Smooth muscle cell (in vitro differentiated cells): ENCODE results near the gene INVS. TPM values are rescaled to one million over a fixed set of nuclear protein-coding genes. Genes with fewer than 3 reads are reported as not detected.

Experiments
- DNase-seq: peaks from one replicate; lab custom pipeline; 2025; ENCODE audit not compliant: unreplicated experiment; lab: John Stamatoyannopoulos, UW
- H2AFZ ChIP-seq: fragments of 200-600 bp; sonication (generic); 2 replicates; pipeline ENCODE4 v1.6.0; 2016; ENCODE audit warnings: antibody characterized with exemption, low read depth, mild to moderate bottlenecking
- H3F3A ChIP-seq: fragments of 200-600 bp; sonication (generic); 2 replicates; pipeline ENCODE4 v1.6.0; 2017; ENCODE audit warnings: antibody characterized with exemption, low read depth
- H3K27ac ChIP-seq: fragments of 200-600 bp; sonication (generic); 2 replicates; pipeline ENCODE4 v1.5.1; 2016; ENCODE audit warnings: low read depth, mild to moderate bottlenecking
- H3K27me3 ChIP-seq: fragments of 200-600 bp; sonication (generic); 2 replicates; pipeline ENCODE4 v1.6.1; 2016; ENCODE audit warnings: low read depth, mild to moderate bottlenecking
- H3K36me3 ChIP-seq: fragments of 200-600 bp; sonication (generic); 2 replicates; pipeline ENCODE4 v1.5.1; 2016; ENCODE audit warnings: low read depth
- H3K4me1 ChIP-seq: fragments of 200-600 bp; sonication (generic); 2 replicates; pipeline ENCODE4 v1.5.1; 2016; ENCODE audit warnings: low read depth
- H3K4me2 ChIP-seq: fragments of 200-600 bp; sonication (generic); 2 replicates; pipeline ENCODE4 v1.6.0; 2016; ENCODE audit warnings: mild to moderate bottlenecking
- H3K4me3 ChIP-seq: fragments of 200-600 bp; sonication (generic); 2 replicates; pipeline ENCODE4 v1.5.1; 2016; ENCODE audit warnings: mild to moderate bottlenecking
- H3K79me2 ChIP-seq: fragments of 200-600 bp; sonication (generic); 2 replicates; pipeline ENCODE4 v1.6.0; 2016; ENCODE audit warnings: low read depth, mild to moderate bottlenecking
- H3K9ac ChIP-seq: fragments of 200-600 bp; sonication (generic); 2 replicates; pipeline ENCODE4 v1.6.0; 2016; ENCODE audit warnings: low read depth
- H3K9me3 ChIP-seq: fragments of 200-600 bp; sonication (generic); replicated peaks from 2 replicates; pipeline ENCODE4 v1.5.1; 2016; ENCODE audit warnings: low read depth
- H4K20me1 ChIP-seq: fragments of 200-600 bp; sonication (generic); 2 replicates; pipeline ENCODE4 v1.6.0; 2016; ENCODE audit warnings: low read depth
- CTCF ChIP-seq: fragments of 200-600 bp; sonication (generic); IDR thresholded peaks from 2 replicates; pipeline ENCODE4 v1.5.1; 2017; ENCODE audit warnings: borderline replicate concordance, mild to moderate bottlenecking, antibody characterized with exemption; ENCODE audit not compliant: insufficient read depth, poor library complexity, severe bottlenecking
- WGBS: methylation state at CpG from one replicate; pipeline ENCODE4 v1.1.7; 2016; ENCODE audit warnings: low lambda C conversion rate; 5-methylcytosine and 5-hydroxymethylcytosine counted together
- polyA plus RNA-seq: library from polyadenylated mRNA; unstranded; fragments of >200 nt; fragmentation: Nextera tagmentation; extraction: Ambion mirVana; gene quantifications from 2 replicates; pipeline ENCODE4 v1.2.1, GENCODE V29; 2016
- total RNA-seq: library from RNA; depleted of rRNA; stranded (reverse); fragments of >200 nt; gene quantifications from 2 replicates; pipeline ENCODE4 v1.2.3, GENCODE V29; 2014

Gene INVS
- total and polyA plus RNA-seq, 2 experiments from 2014 or later = 8.1 to 16.0 TPM

- Histone ChIP-seq H3K27me3 (no peaks in the 10 kb centered on the region), H3K79me2 (peaks cover 4% of the 10 kb centered on the region), H2AFZ (no peak overlapping the region), H3K9ac (no peak overlapping the region), H3K4me2 (no peak overlapping the region), H3F3A (peaks cover 7% of the 10 kb centered on the region), H4K20me1 (no peaks in the 10 kb centered on the region), H3K4me3 (no peak overlapping the region), H3K36me3 (peaks cover 22% of the 10 kb centered on the region), H3K9me3 (peaks cover 37% of the 10 kb centered on the region), H3K27ac (no peak overlapping the region), H3K4me1 (no peaks in the 10 kb centered on the region)
- DNase-seq = no peak
- TF ChIP-seq CTCF = no peak
Measured at GRCh38 chr9:100191264-100191663, 92.2 kb downstream of the INVS start.

GRCh38 chr9:100193078-100193477 lies 94.0 kb downstream of the INVS start:
- Histone ChIP-seq H3K36me3 (peaks cover 16% of the 10 kb centered on the region), H3K9ac (no peak overlapping the region), H3K79me2 (peaks cover 4% of the 10 kb centered on the region), H3K4me3 (no peak overlapping the region), H3K9me3 (peaks cover 32% of the 10 kb centered on the region), H3K4me1 (no peaks in the 10 kb centered on the region), H2AFZ (no peak overlapping the region), H3K27me3 (no peaks in the 10 kb centered on the region), H3K27ac (no peak overlapping the region), H4K20me1 (no peaks in the 10 kb centered on the region), H3K4me2 (no peak overlapping the region), H3F3A (peaks cover 7% of the 10 kb centered on the region)
- no peak for DNase-seq
- 98% methylated on average over 3 of the region's 3 CpGs for WGBS
- TF ChIP-seq CTCF = no peak

GRCh38 chr9:100196215-100196614 lies 97.2 kb downstream of the INVS start:
- no peak for TF ChIP-seq CTCF
- Histone ChIP-seq H3K36me3 (peaks cover 4% of the 10 kb centered on the region), H3K9me3 (peaks cover 4% of the 10 kb centered on the region), H3K9ac (no peak overlapping the region), H3F3A (no peaks in the 10 kb centered on the region), H3K4me3 (no peak overlapping the region), H3K4me2 (no peak overlapping the region), H3K79me2 (no peaks in the 10 kb centered on the region), H3K4me1 (no peaks in the 10 kb centered on the region), H4K20me1 (no peaks in the 10 kb centered on the region), H3K27me3 (no peaks in the 10 kb centered on the region), H3K27ac (no peak overlapping the region), H2AFZ (no peak overlapping the region)
- DNase-seq = no peak
- 52% methylated on average over 3 of the region's 3 CpGs for WGBS

GRCh38 chr9:100196828-100197227 lies 97.8 kb downstream of the INVS start:
- H3K4me1 ChIP-seq = no peaks in the 10 kb centered on the region
- no peak overlapping the region for H3K4me2 ChIP-seq
- no peaks in the 10 kb centered on the region for H3F3A ChIP-seq
- no peak for DNase-seq
- no peak overlapping the region for H2AFZ ChIP-seq
- TF ChIP-seq CTCF = no peak
- no peaks in the 10 kb centered on the region for H3K9me3 ChIP-seq
- 73% methylated on average over 1 of the region's 1 CpG for WGBS
- H3K79me2 ChIP-seq = no peaks in the 10 kb centered on the region
- H4K20me1 ChIP-seq = no peaks in the 10 kb centered on the region
- H3K4me3 ChIP-seq = no peak overlapping the region
- H3K27me3 ChIP-seq = no peaks in the 10 kb centered on the region
- no peaks in the 10 kb centered on the region for H3K36me3 ChIP-seq
- no peak overlapping the region for H3K9ac ChIP-seq
- no peak overlapping the region for H3K27ac ChIP-seq
